ENCODE measurements around the gene TPI1. TPM values are rescaled to one million over a fixed set of nuclear protein-coding genes. Genes with fewer than 3 reads are reported as not detected.

TPI1 gene
- total RNA-seq, 1 donor from 2014 or later, result 1,630 TPM

DNA sequence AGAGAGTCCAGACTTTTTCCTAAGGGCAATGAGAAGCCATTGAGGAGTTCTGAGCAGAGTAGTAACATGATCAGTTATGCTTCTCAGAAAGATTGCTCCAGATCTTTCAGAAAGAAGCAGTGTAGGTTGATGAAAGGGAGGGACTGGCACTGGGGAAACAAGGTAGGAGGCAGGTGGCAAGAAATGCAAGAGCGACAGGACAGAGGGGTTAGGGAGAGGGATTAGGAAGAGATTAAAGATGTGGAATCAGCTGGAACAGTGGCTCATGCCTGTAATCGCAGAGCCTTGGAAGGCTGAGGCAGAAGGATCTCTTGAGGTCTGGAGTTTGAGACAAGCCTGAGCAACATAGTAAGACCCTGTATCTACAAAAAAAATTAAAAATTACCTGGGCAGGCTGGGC is 19.7 kb upstream of the TPI1 start:
- Mint-ChIP-seq H3K27me3 (no peaks in the 10 kb centered on the region), H3K4me1 (peaks cover 30% of the 10 kb centered on the region), H3K36me3 (ENCODE audit: low read depth) (peaks cover 29% of the 10 kb centered on the region), H3K9me3 (no peaks in the 10 kb centered on the region), H3K4me3 (no peak overlapping the region), H3K27ac (no peak overlapping the region)
- no peak for DNase-seq
- intact Hi-C loops (cut with micrococcal nuclease), result no loop called here

GRCh38 chr12:6849427-6849826 is 17.9 kb upstream of the TPI1 start:
- peaks cover 36% of the 10 kb centered on the region for H3K36me3 Mint-ChIP-seq (ENCODE audit: low read depth)
- H3K27me3 Mint-ChIP-seq, result no peaks in the 10 kb centered on the region
- peak overlapping the region; percentile 89 for H3K4me3 Mint-ChIP-seq
- DNase-seq, result no peak
- no peaks in the 10 kb centered on the region for H3K9me3 Mint-ChIP-seq
- H3K4me1 Mint-ChIP-seq, result peaks cover 43% of the 10 kb centered on the region
- intact Hi-C loops (cut with micrococcal nuclease), result no loop called here
- no peak overlapping the region for H3K27ac Mint-ChIP-seq

- no peaks in the 10 kb centered on the region for H3K27me3 Mint-ChIP-seq
- DNase-seq, result no peak
- intact Hi-C loops (cut with micrococcal nuclease), result loop anchor here (5.0 kb wide), 2 partner anchors 283 to 358 kb away; partner anchors contain the start of genes MRPL51, NCAPD2 and NOP2
- peak overlapping the region; percentile 62 for H3K27ac Mint-ChIP-seq
- peak overlapping the region; percentile 89 for H3K4me3 Mint-ChIP-seq
- peaks cover 41% of the 10 kb centered on the region for H3K4me1 Mint-ChIP-seq
- H3K9me3 Mint-ChIP-seq, result no peaks in the 10 kb centered on the region
- peaks cover 31% of the 10 kb centered on the region for H3K36me3 Mint-ChIP-seq (ENCODE audit: low read depth)
These were observed 17.3 kb upstream of the TPI1 start for GRCh38 chr12:6849976-6850560.

- peaks cover 41% of the 10 kb centered on the region for H3K4me1 Mint-ChIP-seq
- no peak for DNase-seq
These were observed 16.6 kb upstream of the TPI1 start for GRCh38 chr12:6850796-6851152.

GRCh38 chr12:6851153-6851920 is 16.0 kb upstream of the TPI1 start, which contains the start of gene CDCA3:
TSS of gene CDCA3 (minus strand) at chr12:6851286. CDS start at chr12:6850952, 334 bp downstream.
- Mint-ChIP-seq H3K27ac (peak within 1 kb of the TSS; percentile 97), H3K27me3 (no peaks in the 10 kb centered on the region), H3K4me3 (peak within 1 kb of the TSS; percentile 89), H3K36me3 (ENCODE audit: low read depth) (peaks cover 36% of the 10 kb centered on the region), H3K4me1 (peaks cover 41% of the 10 kb centered on the region), H3K9me3 (no peaks in the 10 kb centered on the region)
- intact Hi-C loops (cut with micrococcal nuclease), result loop anchor here (1.0 to 5.0 kb wide), 6 partner anchors 98 to 359 kb away; partner anchors contain the start of genes COPS7A, EMG1, MLF2 and MRPL51
- DNase-seq, result peak; percentile 97

More at GRCh38 chr12:6850796-6851152, 16.6 kb upstream of the TPI1 start:
- Mint-ChIP-seq H3K9me3 (no peaks in the 10 kb centered on the region), H3K4me3 (peak overlapping the region; percentile 89), H3K36me3 (ENCODE audit: low read depth) (peaks cover 34% of the 10 kb centered on the region), H3K27ac (peak overlapping the region; percentile 62), H3K27me3 (no peaks in the 10 kb centered on the region)
- intact Hi-C loops (cut with micrococcal nuclease), result loop anchor here (1.0 to 5.0 kb wide), 6 partner anchors 97 to 358 kb away; partner anchors contain the start of genes COPS7A, EMG1, MLF2 and MRPL51

DNA sequence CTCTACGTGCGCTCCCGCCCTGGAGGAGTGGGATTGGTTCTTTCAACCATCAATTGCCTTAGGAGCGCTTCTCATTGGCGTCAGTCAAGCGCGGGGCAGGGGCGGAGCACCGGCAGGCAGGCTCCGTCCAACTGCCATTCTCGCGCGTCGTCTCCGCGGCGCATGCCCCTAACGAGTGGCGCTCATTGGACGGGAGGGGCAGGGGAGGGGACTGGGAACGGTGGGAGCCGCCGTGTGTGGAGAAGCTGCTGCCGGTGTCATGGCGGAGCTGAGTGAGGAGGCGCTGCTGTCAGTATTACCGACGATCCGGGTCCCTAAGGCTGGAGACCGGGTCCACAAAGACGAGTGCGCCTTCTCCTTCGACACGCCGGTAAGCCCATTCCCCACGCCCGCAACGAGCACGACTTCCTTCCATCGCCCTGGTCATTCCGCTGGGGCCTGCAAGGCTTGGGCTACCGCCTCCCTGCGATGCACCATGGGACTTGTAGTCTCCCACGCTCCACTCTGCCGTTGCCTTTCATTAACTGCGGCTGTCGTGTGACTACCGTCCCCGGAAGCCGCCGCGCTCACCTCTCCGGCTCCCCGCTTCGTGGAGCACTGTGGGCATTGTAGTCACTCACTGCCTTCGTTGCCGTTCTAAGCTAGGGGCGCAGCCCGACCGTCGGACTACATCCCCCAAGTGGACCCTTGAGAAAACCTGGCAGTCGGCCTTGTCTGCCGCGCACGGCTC is 15.2 kb upstream of the TPI1 start, which contains the start of gene USP5:
TSS of gene USP5 (plus strand) at position 230 of the 730 bp plus-strand sequence. CDS start at position 260, 30 bp downstream.
- H3K4me3 Mint-ChIP-seq, result peak within 1 kb of the TSS; percentile 89
- peaks cover 38% of the 10 kb centered on the region for H3K4me1 Mint-ChIP-seq
- H3K9me3 Mint-ChIP-seq, result no peaks in the 10 kb centered on the region
- DNase-seq, result peak; percentile 99
- peak within 1 kb of the TSS; percentile 97 for H3K27ac Mint-ChIP-seq
- H3K27me3 Mint-ChIP-seq, result no peaks in the 10 kb centered on the region
- intact Hi-C loops (cut with micrococcal nuclease), result loop anchor here (1.0 to 5.0 kb wide), 11 partner anchors 15 to 360 kb away; partner anchors contain the start of genes CHD4, COPS7A, EMG1 and ING4
- peaks cover 38% of the 10 kb centered on the region for H3K36me3 Mint-ChIP-seq (ENCODE audit: low read depth)

GRCh38 chr12:6852651-6853354 is 14.5 kb upstream of the TPI1 start:
- H3K4me3 Mint-ChIP-seq, result peak overlapping the region; percentile 89

DNA sequence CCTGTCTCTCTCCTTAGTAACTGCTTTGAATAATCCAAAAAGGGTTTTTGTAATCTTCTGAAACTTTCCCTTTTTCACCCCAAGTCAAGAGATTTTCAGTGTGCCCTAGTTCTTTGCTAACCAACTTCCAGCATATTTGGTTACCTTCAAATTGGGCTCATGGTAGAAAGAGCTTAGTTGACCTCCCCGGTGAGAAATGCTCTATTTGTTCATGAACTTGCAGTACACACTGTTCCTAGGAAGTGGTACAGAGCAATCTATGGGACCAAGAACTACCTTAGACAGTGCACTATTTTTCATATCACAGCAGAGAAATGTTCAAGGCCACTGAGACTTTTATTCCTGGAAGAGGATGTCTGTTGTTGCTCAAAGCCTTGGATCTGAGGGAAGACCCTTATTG is 13.7 kb upstream of the TPI1 start:
- H3K27me3 Mint-ChIP-seq, result no peaks in the 10 kb centered on the region
- intact Hi-C loops (cut with micrococcal nuclease), result loop anchor here (2.0 to 5.0 kb wide), 3 partner anchors 247 to 361 kb away; partner anchors contain the start of genes CHD4, MRPL51, NCAPD2 and NOP2
- no peak for DNase-seq
- H3K4me3 Mint-ChIP-seq, result peak overlapping the region; percentile 89
- H3K27ac Mint-ChIP-seq, result peak overlapping the region; percentile 97
- peaks cover 32% of the 10 kb centered on the region for H3K4me1 Mint-ChIP-seq
- H3K9me3 Mint-ChIP-seq, result no peaks in the 10 kb centered on the region
- H3K36me3 Mint-ChIP-seq (ENCODE audit: low read depth), result peaks cover 43% of the 10 kb centered on the region

More at GRCh38 chr12:6852651-6853354, 14.5 kb upstream of the TPI1 start:
- Mint-ChIP-seq H3K27ac (peak overlapping the region; percentile 97), H3K36me3 (ENCODE audit: low read depth) (peaks cover 39% of the 10 kb centered on the region), H3K4me1 (peaks cover 35% of the 10 kb centered on the region), H3K9me3 (no peaks in the 10 kb centered on the region), H3K27me3 (no peaks in the 10 kb centered on the region)
- peak; percentile 89 for DNase-seq
- intact Hi-C loops (cut with micrococcal nuclease), result loop anchor here (1.0 to 5.0 kb wide), 7 partner anchors 14 to 361 kb away; partner anchors contain the start of genes CHD4, ING4, MRPL51 and NCAPD2

DNA sequence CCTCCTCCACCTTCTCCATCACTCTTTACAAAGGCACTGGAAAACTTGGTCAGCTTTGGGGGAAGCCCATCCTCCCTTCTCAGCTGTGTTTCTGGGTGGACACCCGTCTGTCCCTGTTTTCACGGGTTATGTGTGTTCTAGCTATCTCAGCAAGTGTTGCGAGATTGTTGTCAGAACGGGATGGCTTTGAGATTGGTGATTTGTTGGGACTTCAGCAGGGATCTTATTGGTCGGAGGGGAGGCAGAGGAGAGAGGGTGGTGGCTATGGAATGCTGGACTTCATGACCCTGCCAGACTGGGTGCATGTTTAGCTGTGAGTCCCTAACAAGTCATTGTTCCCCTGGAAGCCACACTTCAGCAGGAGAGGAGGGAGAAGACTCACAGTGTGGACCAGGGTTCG is 13.3 kb upstream of the TPI1 start:
- no peaks in the 10 kb centered on the region for H3K27me3 Mint-ChIP-seq
- DNase-seq, result no peak
- intact Hi-C loops (cut with micrococcal nuclease), result loop anchor here (5.0 kb wide), 2 partner anchors 287 to 362 kb away; partner anchors contain the start of genes MRPL51, NCAPD2 and NOP2
- peak overlapping the region; percentile 97 for H3K27ac Mint-ChIP-seq
- no peaks in the 10 kb centered on the region for H3K9me3 Mint-ChIP-seq
- H3K4me1 Mint-ChIP-seq, result peaks cover 31% of the 10 kb centered on the region
- peaks cover 45% of the 10 kb centered on the region for H3K36me3 Mint-ChIP-seq (ENCODE audit: low read depth)
- peak overlapping the region; percentile 89 for H3K4me3 Mint-ChIP-seq

DNA sequence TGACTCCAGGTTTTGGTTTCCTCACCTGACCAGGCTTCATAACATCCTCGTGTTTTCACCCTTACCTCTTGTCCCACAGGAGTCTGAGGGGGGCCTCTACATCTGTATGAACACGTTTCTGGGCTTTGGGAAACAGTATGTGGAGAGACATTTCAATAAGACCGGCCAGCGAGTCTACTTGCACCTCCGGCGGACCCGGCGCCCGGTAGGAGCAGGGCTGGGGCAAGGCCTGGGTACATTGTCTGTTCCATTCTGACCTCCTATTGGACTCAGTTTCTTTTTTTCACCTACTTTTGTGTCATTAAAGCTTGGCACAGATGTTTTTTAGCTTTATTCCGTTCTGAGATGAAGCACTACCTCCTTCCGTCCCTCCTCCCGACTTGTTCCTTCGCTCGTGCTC is 12.0 kb upstream of the TPI1 start:
- intact Hi-C loops (cut with micrococcal nuclease), result no loop called here
- H3K4me1 Mint-ChIP-seq, result peaks cover 18% of the 10 kb centered on the region

DNA sequence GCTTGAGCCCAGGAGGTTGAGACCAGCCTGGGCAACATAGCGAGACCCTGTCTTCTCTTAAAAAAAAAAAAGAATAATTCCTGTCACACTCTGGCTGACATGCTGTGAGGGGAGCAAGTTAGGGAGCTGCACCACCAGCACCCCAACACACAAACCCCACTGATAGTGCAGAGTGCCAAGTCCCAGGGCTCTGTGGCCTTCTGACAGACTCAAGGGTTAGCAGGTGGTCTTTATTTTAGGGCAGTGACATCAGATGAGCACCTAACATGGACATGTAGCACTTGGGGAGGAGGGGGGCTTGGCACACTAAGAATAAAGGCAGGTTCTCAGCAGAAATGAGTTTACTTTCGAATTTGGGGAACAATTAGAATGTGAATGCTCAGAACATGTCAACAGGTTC is 8.5 kb upstream of the TPI1 start:
- H3K27me3 Mint-ChIP-seq, result no peaks in the 10 kb centered on the region
- no peak overlapping the region for H3K27ac Mint-ChIP-seq
- H3K4me1 Mint-ChIP-seq, result peaks cover 4% of the 10 kb centered on the region
- intact Hi-C loops (cut with micrococcal nuclease), result no loop called here
- H3K36me3 Mint-ChIP-seq (ENCODE audit: low read depth), result peaks cover 68% of the 10 kb centered on the region
- DNase-seq, result no peak
- no peak overlapping the region for H3K4me3 Mint-ChIP-seq
- H3K9me3 Mint-ChIP-seq, result no peaks in the 10 kb centered on the region

More for the DNA sequence above, 12.0 kb upstream of the TPI1 start:
- peaks cover 49% of the 10 kb centered on the region for H3K36me3 Mint-ChIP-seq (ENCODE audit: low read depth)
- no peaks in the 10 kb centered on the region for H3K27me3 Mint-ChIP-seq
- no peak overlapping the region for H3K27ac Mint-ChIP-seq
- no peaks in the 10 kb centered on the region for H3K9me3 Mint-ChIP-seq
- H3K4me3 Mint-ChIP-seq, result no peak overlapping the region
- DNase-seq, result no peak

DNA sequence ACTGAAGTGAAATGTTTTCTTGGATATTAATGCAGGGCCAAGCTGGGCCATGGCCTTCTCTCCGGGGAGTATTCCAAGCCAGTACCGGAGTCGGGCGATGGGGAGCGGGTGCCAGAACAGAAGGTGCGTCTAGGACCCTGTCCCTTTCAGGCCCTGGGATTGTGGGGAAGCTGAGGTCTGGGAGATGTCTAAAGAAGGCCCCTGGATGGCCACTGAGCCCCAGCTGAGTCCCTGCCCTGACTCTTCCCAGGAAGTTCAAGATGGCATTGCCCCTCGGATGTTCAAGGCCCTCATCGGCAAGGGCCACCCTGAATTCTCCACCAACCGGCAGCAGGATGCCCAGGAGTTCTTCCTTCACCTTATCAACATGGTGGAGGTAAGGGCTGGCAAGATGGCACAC is 7.2 kb upstream of the TPI1 start:
- no peak overlapping the region for H3K27ac Mint-ChIP-seq
- intact Hi-C loops (cut with micrococcal nuclease), result no loop called here
- peaks cover 72% of the 10 kb centered on the region for H3K36me3 Mint-ChIP-seq (ENCODE audit: low read depth)
- H3K27me3 Mint-ChIP-seq, result no peaks in the 10 kb centered on the region
- no peaks in the 10 kb centered on the region for H3K9me3 Mint-ChIP-seq
- DNase-seq, result no peak
- no peaks in the 10 kb centered on the region for H3K4me1 Mint-ChIP-seq
- no peak overlapping the region for H3K4me3 Mint-ChIP-seq

GRCh38 chr12:6860942-6861341 is 6.4 kb upstream of the TPI1 start:
- no peaks in the 10 kb centered on the region for H3K9me3 Mint-ChIP-seq
- no peaks in the 10 kb centered on the region for H3K27me3 Mint-ChIP-seq
- no peak for DNase-seq
- H3K4me1 Mint-ChIP-seq, result peaks cover 3% of the 10 kb centered on the region
- H3K4me3 Mint-ChIP-seq, result no peak overlapping the region
- intact Hi-C loops (cut with micrococcal nuclease), result no loop called here
- H3K27ac Mint-ChIP-seq, result no peak overlapping the region
- peaks cover 73% of the 10 kb centered on the region for H3K36me3 Mint-ChIP-seq (ENCODE audit: low read depth)
